Activated naive CD4-positive, alpha-beta T cell treated with anti-CD3 and anti-CD28 coated beads, Interleukin-2, amount 10 ng/mL, durations not matched to agents 7 days and 5 days (primary cell): ENCODE data around the gene UBR1.

Source experiments
- CTCF ChIA-PET: fragments of 350-600 bp; sonication (Branson Sonifier 250); formaldehyde crosslinking; loops from one replicate; lab custom pipeline; 2021; ENCODE audit warnings: antibody characterized with exemption; lab: Charles Lee
- DNase-seq: peaks from one replicate; pipeline ENCODE4 v3.0.0-alpha.2; 2020
- H3K27ac Mint-ChIP-seq: one replicate; pipeline ENCODE4 v1.8.0; 2021; ENCODE audit warnings: mild to moderate bottlenecking, moderate library complexity, mixed read lengths
- H3K27me3 Mint-ChIP-seq: one replicate; pipeline ENCODE4 v1.8.0; 2021; ENCODE audit warnings: mild to moderate bottlenecking, mixed read lengths
- H3K36me3 Mint-ChIP-seq: one replicate; pipeline ENCODE4 v1.8.0; 2021; ENCODE audit warnings: mixed read lengths
- H3K4me1 Mint-ChIP-seq: one replicate; pipeline ENCODE4 v1.8.0; 2021; ENCODE audit warnings: mixed read lengths
- H3K4me3 Mint-ChIP-seq: one replicate; pipeline ENCODE4 v1.8.0; 2021; ENCODE audit warnings: mild to moderate bottlenecking, moderate library complexity, mixed read lengths
- H3K9me3 Mint-ChIP-seq: one replicate; pipeline ENCODE4 v1.8.0; 2021; ENCODE audit warnings: mixed read lengths

The UBR1 gene

DNA sequence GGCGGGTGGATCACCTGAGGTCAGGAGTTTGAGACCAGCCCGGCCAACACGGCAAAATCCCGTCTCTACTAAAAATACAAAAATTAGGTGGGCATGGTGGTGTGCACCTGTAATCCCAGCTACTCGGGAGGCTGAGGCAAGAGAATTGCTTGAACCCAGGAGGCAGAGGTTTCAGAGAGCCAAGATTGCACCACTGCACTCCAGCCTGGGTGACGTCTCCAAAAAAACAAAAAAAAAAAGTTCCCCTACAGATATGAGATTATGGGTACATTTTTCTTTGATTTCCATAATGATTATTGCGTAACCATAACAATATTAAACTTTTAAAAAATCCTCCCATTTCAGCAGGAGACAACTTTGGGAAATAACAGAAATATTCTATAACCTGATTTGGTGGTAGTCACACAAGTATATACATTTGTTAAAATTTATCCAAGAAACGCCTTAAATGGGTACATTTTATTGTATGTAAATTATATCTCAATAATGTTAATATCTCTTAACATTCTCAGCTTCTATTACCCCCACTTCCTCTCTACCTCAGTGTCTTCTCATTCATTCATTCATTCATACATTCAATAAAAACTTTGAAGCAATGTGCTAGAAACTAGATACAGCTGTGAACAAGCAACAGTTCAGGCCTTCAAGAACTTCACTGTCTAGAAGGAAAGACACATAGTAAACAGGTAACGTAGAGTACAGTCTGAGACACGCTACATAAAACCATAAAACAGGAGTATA is 6.6 kb downstream of the UBR1 start:
- DNase-seq = no peak
- H3K4me1 Mint-ChIP-seq = peaks cover 47% of the 10 kb centered on the region
- no peak overlapping the region for H3K4me3 Mint-ChIP-seq
- CTCF ChIA-PET = no interaction called here
- H3K9me3 Mint-ChIP-seq = no peaks in the 10 kb centered on the region
- no peaks in the 10 kb centered on the region for H3K27me3 Mint-ChIP-seq
- H3K36me3 Mint-ChIP-seq = peaks cover 54% of the 10 kb centered on the region
- no peak overlapping the region for H3K27ac Mint-ChIP-seq

DNA sequence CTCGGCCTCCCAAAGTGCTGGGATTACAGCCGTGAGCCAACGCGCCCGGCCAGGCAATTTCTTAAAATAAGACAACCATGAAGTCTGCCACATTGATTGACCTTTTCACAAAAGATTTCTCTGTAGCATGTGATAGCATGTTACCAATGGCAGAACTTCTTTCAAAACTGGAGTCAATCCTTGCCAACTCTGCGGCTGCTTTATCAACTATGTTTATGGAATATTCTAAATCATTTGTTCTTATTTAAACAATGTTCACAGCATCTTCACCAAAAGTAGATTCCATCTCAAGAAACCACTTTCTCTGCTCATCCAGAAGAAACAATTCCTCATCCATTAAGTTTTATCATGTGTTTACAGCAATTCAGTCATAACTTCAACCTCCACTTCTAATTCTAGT is 9.4 kb downstream of the UBR1 start:
- H3K27me3 Mint-ChIP-seq = no peaks in the 10 kb centered on the region

DNA sequence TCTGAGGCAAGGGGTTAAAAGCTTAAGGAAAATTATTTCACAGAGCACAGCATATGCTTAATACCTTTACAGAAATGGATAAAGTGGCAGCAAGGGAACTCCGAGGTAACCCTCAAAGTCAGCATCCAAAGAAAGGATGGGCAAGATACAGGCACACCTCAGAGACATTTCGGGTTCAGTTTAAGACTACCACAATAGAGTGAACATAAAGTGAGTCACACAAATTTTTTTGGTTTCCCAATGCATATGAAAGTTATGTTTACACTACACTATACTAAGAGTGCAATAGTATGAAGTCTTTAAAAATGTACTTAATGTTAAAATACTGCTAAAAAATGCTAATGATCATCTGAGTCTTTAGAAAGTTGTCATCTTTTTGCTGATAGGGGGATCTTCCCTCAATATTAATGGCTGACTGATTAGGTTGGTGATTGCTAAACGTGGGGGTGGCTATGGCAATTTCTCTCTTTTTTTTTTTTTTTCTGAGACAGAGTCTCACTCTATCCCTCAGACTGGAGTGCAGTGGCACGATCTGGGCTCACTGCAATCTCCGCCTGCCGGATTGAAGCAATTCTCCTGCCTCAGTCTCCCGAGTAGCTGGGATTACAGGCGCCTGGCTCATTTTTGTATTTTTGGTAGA is 10.0 kb downstream of the UBR1 start:
- peaks cover 20% of the 10 kb centered on the region for H3K4me1 Mint-ChIP-seq

More for the DNA sequence above, 9.4 kb downstream of the UBR1 start:
- no peak overlapping the region for H3K27ac Mint-ChIP-seq
- CTCF ChIA-PET = no interaction called here
- no peaks in the 10 kb centered on the region for H3K9me3 Mint-ChIP-seq
- peaks cover 25% of the 10 kb centered on the region for H3K4me1 Mint-ChIP-seq
- no peak overlapping the region for H3K4me3 Mint-ChIP-seq
- H3K36me3 Mint-ChIP-seq = peaks cover 48% of the 10 kb centered on the region
- DNase-seq = no peak

GRCh38 chr15:43095243-43095642 is 10.6 kb downstream of the UBR1 start:
- peaks cover 17% of the 10 kb centered on the region for H3K4me1 Mint-ChIP-seq
- no peak for DNase-seq
- no peak overlapping the region for H3K27ac Mint-ChIP-seq
- CTCF ChIA-PET = no interaction called here
- peaks cover 40% of the 10 kb centered on the region for H3K36me3 Mint-ChIP-seq
- no peaks in the 10 kb centered on the region for H3K27me3 Mint-ChIP-seq
- H3K4me3 Mint-ChIP-seq = no peak overlapping the region
- no peaks in the 10 kb centered on the region for H3K9me3 Mint-ChIP-seq

More for the DNA sequence above, 10.0 kb downstream of the UBR1 start:
- CTCF ChIA-PET = no interaction called here
- no peak overlapping the region for H3K27ac Mint-ChIP-seq
- H3K27me3 Mint-ChIP-seq = no peaks in the 10 kb centered on the region
- DNase-seq = no peak
- H3K9me3 Mint-ChIP-seq = no peaks in the 10 kb centered on the region
- H3K36me3 Mint-ChIP-seq = peaks cover 42% of the 10 kb centered on the region
- no peak overlapping the region for H3K4me3 Mint-ChIP-seq

GRCh38 chr15:43094416-43095030 is 11.3 kb downstream of the UBR1 start:
- no peak overlapping the region for H3K27ac Mint-ChIP-seq
- H3K9me3 Mint-ChIP-seq = no peaks in the 10 kb centered on the region
- H3K36me3 Mint-ChIP-seq = peaks cover 40% of the 10 kb centered on the region
- CTCF ChIA-PET = no interaction called here
- H3K27me3 Mint-ChIP-seq = no peaks in the 10 kb centered on the region
- no peak for DNase-seq
- no peak overlapping the region for H3K4me3 Mint-ChIP-seq
- H3K4me1 Mint-ChIP-seq = peaks cover 17% of the 10 kb centered on the region

- Mint-ChIP-seq H3K4me1 (peaks cover 19% of the 10 kb centered on the region), H3K4me3 (no peak overlapping the region), H3K27ac (no peak overlapping the region), H3K9me3 (no peaks in the 10 kb centered on the region), H3K27me3 (no peaks in the 10 kb centered on the region), H3K36me3 (peaks cover 42% of the 10 kb centered on the region)
- CTCF ChIA-PET = no interaction called here
- no peak for DNase-seq
Measured at GRCh38 chr15:43093026-43093425, 12.8 kb downstream of the UBR1 start.

DNA sequence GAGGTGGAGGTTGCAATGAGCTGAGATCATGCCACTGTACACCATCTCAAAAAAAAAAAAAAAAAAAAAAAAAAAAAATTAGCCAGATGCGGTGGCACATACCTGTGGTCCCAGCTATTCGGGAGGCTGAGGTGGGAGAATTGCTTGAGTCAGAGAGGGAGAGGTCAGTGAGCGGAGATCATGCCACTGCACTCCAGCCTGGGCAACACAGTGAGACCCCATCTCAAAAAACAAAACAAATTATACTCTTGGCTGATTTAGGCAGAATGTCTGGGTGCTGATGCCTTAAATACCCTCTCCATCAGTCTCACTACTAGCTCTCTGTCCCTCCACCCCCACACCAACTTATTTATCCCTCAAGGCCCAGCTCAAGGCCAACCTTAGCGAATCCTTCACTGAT is 14.0 kb downstream of the UBR1 start:
- Mint-ChIP-seq H3K4me1 (peaks cover 13% of the 10 kb centered on the region), H3K9me3 (no peaks in the 10 kb centered on the region), H3K27ac (no peak overlapping the region), H3K36me3 (peaks cover 34% of the 10 kb centered on the region), H3K4me3 (no peak overlapping the region), H3K27me3 (no peaks in the 10 kb centered on the region)
- DNase-seq = no peak
- CTCF ChIA-PET = no interaction called here

DNA sequence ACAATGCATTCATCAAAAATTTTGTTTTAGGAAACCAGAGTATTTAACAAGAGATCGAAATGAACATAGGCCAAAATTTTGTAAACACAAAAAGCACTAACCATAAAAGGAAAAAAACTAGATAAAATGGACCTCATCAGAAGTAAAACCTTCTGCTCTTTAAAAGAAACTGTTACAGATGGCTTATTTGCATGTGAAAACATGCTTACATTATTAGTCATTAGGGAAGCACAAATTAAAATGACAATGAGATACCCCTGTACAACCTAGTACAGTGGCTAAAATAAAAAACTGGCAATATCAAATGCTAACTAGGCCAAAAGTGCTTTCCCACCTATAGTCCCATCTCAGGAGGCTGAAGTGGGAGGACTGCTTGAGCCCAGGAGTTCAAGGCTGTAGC is 19.3 kb downstream of the UBR1 start:
- H3K36me3 Mint-ChIP-seq = peaks cover 38% of the 10 kb centered on the region

GRCh38 chr15:43085921-43086320 is 19.9 kb downstream of the UBR1 start:
- no peak overlapping the region for H3K4me3 Mint-ChIP-seq
- CTCF ChIA-PET = no interaction called here
- DNase-seq = no peak
- H3K27me3 Mint-ChIP-seq = no peaks in the 10 kb centered on the region
- no peak overlapping the region for H3K27ac Mint-ChIP-seq
- peaks cover 38% of the 10 kb centered on the region for H3K36me3 Mint-ChIP-seq
- peaks cover 16% of the 10 kb centered on the region for H3K4me1 Mint-ChIP-seq
- H3K9me3 Mint-ChIP-seq = no peaks in the 10 kb centered on the region

More for the DNA sequence above, 19.3 kb downstream of the UBR1 start:
- CTCF ChIA-PET = no interaction called here
- Mint-ChIP-seq H3K27me3 (no peaks in the 10 kb centered on the region), H3K9me3 (no peaks in the 10 kb centered on the region), H3K4me3 (no peak overlapping the region), H3K27ac (no peak overlapping the region), H3K4me1 (peaks cover 16% of the 10 kb centered on the region)
- no peak for DNase-seq

GRCh38 chr15:43082509-43082908 is 23.3 kb downstream of the UBR1 start:
- Mint-ChIP-seq H3K36me3 (peaks cover 44% of the 10 kb centered on the region), H3K9me3 (no peaks in the 10 kb centered on the region), H3K27ac (no peak overlapping the region), H3K4me3 (no peak overlapping the region), H3K27me3 (no peaks in the 10 kb centered on the region), H3K4me1 (peaks cover 10% of the 10 kb centered on the region)
- no peak for DNase-seq
- CTCF ChIA-PET = no interaction called here

DNA sequence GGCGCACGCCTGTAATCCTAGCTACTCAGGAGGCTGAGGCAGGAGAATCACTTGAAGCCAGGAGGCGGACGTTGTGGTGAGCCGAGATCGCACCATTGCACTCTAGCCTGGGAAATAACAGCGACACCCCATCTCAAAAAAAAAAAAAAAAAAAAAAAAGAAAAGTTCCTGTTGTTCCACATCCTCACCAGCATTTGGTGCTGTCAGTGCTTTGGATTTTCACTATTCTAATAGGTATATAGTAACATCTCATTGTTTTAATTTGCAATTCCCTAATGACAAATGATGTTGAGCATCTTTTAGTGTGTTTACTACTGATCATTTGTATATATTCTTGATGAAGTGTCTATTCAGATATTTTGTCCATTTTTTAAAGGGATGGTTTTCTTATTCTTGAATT is 24.6 kb downstream of the UBR1 start:
- Mint-ChIP-seq H3K27ac (no peak overlapping the region), H3K4me3 (no peak overlapping the region), H3K9me3 (no peaks in the 10 kb centered on the region), H3K4me1 (peaks cover 8% of the 10 kb centered on the region), H3K36me3 (peaks cover 38% of the 10 kb centered on the region), H3K27me3 (no peaks in the 10 kb centered on the region)
- CTCF ChIA-PET = no interaction called here
- DNase-seq = no peak

GRCh38 chr15:43071451-43071850 is 34.4 kb downstream of the UBR1 start:
- Mint-ChIP-seq H3K27ac (no peak overlapping the region), H3K4me1 (no peaks in the 10 kb centered on the region), H3K27me3 (no peaks in the 10 kb centered on the region), H3K4me3 (no peak overlapping the region), H3K36me3 (peaks cover 45% of the 10 kb centered on the region), H3K9me3 (no peaks in the 10 kb centered on the region)
- DNase-seq = no peak
- CTCF ChIA-PET = no interaction called here

GRCh38 chr15:43070893-43071292 is 34.9 kb downstream of the UBR1 start:
- Mint-ChIP-seq H3K4me1 (no peaks in the 10 kb centered on the region), H3K36me3 (peaks cover 51% of the 10 kb centered on the region), H3K9me3 (no peaks in the 10 kb centered on the region), H3K4me3 (no peak overlapping the region), H3K27me3 (no peaks in the 10 kb centered on the region), H3K27ac (no peak overlapping the region)
- no peak for DNase-seq
- CTCF ChIA-PET = interaction anchor here (1.0 kb wide), 1 partner anchor 10 kb away, joined by 3 read pairs; no protein-coding TSS in a partner anchor

GRCh38 chr15:43070249-43070648 is 35.6 kb downstream of the UBR1 start:
- CTCF ChIA-PET = interaction anchor here (1.0 kb wide), 1 partner anchor 10 kb away, joined by 3 read pairs; no protein-coding TSS in a partner anchor
- H3K36me3 Mint-ChIP-seq = peaks cover 55% of the 10 kb centered on the region
- no peaks in the 10 kb centered on the region for H3K4me1 Mint-ChIP-seq
- no peak overlapping the region for H3K27ac Mint-ChIP-seq
- no peak for DNase-seq
- H3K27me3 Mint-ChIP-seq = no peaks in the 10 kb centered on the region
- H3K4me3 Mint-ChIP-seq = no peak overlapping the region
- H3K9me3 Mint-ChIP-seq = no peaks in the 10 kb centered on the region
